Measurements from ENCODE around the gene FOXP2.

GRCh38 chr7:114660126-114660486 lies 245.5 kb downstream of the FOXP2 start:
- no peak for TF ChIP-seq BACH2 (CRISPR knock-in tag; IDR thresholded peaks at IDR 0.05; ENCODE audit: borderline replicate concordance)
- TF ChIP-seq ISL1 (CRISPR knock-in tag; IDR thresholded peaks at IDR 0.05) = no peak
